SK-MEL-5 (cell line): ENCODE data around the gene ONECUT3. TPM values are rescaled to one million over a fixed set of nuclear protein-coding genes. Genes with fewer than 3 reads are reported as not detected.

Source experiments
- DNase-seq: peaks from one replicate; pipeline ENCODE4 v3.0.0-alpha.2; 2016; ENCODE audit warnings: low read depth, low spot score
- in situ Hi-C: cut with HindIII; loops from 2 replicates; pipeline ENCODE4 v1.10.0; 2016; ENCODE audit warnings: low sequenced_read_pairs, high pct_unique_total_duplicates, low pct_unique_long_range_greater_than_20kb
- total RNA-seq: library from RNA; depleted of rRNA; stranded (reverse); fragments of >200 nt; shearing (Covaris generic); gene quantifications from 2 replicates; pipeline ENCODE4 v1.2.3, GENCODE V29; 2014

ONECUT3 gene
- total RNA-seq, 1 experiment from 2014 or later: not detected

DNA sequence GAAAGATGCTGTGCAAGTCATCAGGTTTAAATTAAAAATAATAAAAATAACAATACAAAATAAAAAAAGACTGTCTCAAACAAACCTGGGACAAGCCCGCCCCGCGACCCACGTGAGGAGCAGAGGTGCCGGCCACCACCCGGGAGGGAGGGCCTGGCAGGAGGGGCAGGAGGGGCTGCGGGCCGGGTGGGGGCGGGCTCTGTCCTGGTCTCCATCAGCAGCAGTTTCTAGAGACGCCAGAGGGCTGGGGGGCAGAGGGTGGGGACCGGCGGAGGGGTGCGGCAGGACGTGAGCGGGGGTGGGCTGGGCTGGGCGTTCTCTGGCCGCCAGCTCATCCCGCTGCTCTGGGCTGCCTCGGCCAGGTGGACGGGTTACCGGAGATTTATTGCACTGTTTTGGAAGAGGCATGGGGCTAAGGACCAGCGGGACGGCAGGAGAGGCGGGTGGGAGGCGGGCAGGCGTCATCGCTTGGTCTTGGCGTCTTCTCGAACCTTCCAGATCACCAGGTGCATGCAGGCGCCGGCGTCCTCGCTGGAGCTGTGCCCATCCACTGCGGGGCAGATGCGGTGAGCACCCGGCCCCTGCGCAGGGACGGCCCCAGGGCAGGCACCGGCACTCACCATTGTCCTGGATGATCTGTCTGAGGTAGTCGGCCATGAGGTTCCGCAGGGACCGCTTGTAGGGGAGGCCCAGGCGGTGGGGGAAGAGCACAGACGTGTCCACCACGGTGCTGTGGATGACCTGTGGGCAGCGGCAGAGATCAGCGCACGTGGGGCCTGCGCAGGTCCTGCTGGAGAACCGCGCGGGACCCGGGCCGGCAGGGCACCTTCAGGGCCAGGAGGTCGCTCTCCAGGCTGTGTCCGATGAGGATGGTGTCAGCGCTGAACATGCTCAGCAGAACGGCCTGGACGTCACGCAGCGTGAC lies 62.6 kb downstream of the ONECUT3 start:
- in situ Hi-C loops: no loop called here
- no peak for DNase-seq

DNA sequence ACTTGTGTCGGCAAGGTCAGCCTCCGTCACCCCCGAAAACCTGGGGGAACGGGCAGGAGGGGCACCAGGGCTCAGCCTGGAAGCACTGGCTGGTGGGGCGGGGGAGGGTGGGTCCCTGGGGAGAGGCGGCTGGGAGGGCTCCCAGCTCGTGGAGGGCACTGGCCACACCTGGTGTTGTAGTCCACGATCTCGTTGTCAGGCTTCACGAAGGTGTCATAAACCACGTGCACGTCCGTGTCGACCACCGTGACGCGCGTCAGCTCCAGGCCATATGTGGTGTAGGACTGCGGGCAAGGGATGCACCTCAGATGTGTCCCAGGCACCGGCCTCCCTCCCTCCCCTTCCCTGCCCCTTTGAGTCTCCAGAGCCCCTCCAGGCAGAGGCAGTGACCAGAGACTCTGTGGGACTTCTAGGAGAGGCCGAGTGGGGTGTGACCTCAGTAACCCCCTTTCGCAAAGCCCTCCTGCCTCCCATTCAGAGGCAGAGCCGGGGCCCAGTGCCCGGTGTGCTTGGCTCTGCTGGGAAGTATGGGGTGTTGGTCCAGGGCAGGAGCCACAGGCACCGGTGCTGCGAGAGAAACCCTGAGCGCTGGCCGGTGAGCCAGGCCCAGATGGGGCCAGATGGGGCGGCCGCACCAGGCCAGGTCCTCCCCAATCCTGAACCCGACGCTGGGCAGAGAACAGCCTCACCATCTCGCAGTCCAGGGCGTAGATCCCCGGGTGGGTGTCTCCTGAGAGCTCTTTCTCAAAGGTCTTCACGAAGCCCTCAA lies 63.4 kb downstream of the ONECUT3 start:
- DNase-seq: no peak
- in situ Hi-C loops: no loop called here

DNA sequence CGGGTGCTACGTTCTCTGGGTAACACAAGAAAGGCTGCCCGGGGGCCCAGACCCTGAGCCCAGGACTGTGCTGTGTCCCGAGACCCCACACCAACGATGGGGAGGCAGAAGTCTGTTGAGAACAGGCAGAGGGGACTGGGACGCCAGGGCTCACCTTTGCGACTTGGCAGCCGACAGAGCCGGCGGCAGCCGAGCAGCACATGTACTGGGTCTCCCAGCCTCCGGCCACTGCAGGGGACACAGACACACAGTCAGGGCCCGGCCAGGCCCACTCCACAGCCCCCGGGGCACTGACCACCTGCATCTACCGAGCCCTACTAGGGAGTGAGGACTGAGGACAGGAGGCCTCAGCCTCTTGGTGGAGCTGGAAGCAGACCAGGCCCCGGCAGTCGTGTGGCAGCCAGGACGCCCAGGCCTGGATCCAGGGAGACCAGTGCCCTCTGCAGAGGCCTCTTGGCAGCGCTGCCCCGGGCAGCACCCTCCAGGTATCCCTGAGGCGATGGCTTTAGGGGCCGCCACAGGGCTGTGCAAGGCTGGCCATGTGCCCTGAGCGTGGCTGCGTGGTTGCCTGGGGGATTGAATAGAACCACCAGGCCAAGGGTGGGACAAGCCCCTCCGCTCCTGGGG lies 64.4 kb downstream of the ONECUT3 start:
- in situ Hi-C loops: no loop called here
- no peak for DNase-seq

DNA sequence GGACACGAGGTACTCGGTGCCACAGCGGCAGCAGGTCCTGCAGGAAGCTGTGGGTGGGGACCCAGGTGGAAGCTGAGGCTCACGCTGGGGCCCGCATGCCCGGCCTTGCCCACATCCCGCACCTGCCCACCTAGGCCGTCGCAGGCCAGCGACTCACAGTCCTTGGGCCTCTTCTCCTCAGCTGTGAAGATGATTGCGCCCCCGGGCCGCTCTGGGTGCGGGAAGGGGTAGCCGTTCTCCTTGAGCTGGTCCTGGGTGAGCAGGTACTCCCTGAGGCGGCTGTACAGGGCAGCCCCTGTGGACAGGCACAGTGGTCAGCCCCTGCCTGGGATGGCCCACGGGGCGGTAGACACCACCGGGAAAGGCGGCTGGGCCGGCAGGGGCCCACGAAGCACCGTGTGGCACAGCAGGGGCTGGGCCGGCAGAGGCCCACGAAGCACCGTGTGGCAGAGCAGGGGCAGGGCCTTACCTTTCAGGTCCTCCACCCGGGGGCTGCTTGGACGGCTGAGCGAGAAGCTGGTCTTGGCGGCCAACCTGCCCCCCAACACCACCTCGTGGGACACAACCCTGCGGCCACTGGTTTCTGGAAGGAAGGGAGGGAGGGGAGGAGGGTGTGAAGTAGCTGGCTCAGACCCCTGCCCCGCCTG lies 65.4 kb downstream of the ONECUT3 start:
- in situ Hi-C loops: no loop called here
- no peak for DNase-seq

DNA sequence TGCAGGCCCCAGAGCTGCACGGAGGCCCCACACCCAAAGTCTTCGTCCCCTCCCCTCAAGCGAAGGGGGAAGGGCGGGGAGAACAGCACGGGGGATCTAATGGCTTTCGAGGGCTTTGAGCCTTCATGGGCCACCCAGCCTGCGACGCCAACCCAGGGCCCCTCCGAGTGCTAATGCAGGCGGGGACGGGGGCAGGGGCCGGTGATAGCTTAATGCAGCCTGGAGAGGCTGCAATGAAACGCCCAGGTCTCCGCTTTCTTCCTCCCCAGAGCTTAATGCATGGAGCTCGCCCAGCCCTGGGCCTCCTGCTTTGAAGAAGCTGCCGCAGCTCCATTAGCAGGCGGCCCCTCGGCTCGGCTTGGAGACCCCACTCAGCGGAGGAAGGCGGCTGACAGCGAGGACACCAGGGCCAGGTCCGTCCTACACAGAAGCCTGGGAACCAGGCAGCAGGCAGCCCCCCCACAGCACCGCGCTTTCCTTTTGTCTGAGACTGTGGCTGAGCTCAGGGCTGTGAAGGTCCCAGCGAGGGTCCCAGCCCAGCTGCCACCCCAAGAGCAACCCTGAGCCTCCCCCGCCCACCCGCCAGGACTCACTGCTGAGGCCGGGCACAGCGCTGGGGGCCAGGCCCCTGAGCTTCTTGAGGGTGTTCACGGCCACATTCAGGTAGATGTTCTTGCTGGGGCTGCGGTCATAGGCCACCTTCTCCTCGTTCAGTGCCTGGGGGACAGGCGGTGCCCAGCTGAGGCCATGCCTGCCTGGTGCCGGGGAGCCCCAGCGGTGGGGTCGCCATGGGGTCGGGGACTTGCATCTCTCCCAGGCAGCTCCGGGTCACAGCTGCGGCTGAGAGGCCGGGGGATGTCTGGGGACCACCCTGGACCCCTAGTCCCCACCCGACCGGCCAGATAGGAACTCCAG lies 66.3 kb downstream of the ONECUT3 start:
- in situ Hi-C loops: no loop called here
- no peak for DNase-seq

DNA sequence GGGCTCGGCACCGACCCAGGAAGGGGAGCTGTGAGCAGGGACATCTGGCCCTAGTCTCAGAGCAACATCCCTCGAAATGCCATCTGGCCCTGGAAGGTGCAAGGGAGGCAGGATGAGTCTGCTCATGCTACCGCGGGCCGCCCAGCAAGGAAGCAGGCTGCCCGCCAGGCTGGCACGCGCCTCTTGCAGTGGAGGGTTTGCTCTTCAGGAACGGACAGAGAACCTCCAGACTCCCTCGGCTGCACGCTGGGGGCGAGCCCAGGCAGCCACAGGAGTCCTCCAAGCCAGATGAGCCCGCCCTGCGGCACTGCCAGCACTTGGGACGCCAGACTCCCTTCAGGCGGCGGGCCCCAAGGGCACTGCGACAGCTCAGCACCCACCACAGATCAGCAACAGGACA lies 68.9 kb downstream of the ONECUT3 start:
- no peak for DNase-seq
- in situ Hi-C loops: no loop called here

DNA sequence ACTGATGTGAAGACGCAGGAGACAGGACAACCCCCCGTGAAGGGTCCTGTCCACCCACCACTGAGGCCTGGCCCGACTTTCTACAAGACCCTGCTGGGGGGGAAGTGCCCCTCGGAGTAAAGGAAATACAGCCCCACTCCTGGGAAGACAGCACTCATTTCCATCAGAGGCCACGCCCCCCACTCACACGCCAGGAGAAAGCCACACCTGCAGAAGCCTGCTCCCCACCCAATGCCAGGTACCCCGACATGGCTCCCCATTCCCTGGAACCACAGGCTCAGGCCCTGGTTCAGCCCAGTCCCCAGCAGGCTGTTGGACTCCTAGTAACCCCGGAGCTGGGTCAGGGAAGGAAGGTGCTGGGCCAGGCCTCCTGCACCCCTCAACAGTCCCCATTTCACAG lies 69.7 kb downstream of the ONECUT3 start:
- in situ Hi-C loops: no loop called here
- DNase-seq: no peak

DNA sequence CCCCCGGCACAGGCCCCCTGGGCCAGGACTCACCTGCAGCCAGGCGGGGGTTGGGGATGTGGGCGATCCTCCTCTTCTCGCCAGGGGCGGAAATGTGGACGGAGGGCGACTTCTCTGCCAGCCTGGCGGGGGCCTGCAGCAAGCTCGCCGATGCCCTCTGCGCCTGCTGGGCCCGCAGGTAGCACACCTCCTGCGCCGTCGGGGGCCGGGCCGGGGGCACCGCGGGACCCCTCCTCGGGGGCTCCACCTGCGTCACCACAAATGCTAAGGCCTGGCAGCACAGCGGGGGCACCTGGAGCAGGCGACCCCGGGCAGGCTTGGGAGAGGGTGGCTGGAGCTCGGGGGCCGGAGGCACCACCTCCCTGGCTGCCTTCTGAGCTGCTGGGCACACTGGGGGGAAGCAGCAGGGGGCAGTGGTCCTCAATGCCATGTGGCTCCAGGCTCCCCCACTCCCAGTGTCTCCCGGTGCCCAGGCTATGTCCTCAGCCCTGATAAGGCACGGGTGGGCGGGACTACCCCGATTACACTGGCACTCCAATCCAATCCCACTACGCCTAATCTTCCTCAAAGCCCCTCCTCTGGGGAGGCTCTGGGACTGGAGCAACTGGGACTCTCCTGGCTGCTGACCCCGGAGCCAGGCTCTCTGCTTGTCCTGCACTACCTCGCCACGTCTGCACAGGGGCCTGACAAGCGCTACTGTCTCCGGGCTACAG lies 70.4 kb downstream of the ONECUT3 start:
- DNase-seq: no peak
- in situ Hi-C loops: no loop called here

DNA sequence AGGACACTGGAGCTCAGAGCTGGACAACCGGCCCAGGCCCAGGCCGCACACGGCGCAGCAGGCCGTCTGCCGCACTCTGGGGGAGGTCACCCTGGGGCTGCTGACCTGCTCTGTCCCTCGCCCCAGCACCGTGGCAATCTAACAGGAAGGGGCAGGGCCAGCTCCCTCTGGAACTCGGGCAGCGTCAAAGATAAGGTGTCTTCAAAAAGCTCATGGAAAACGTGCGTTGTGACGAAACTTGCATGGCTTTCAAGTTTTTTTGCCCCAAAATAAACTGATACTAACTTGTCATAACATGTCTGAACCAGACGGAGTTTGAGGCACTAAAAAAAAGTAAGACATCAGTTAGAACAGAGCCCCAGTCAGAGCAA lies 70.9 kb downstream of the ONECUT3 start:
- DNase-seq: no peak
- in situ Hi-C loops: no loop called here

DNA sequence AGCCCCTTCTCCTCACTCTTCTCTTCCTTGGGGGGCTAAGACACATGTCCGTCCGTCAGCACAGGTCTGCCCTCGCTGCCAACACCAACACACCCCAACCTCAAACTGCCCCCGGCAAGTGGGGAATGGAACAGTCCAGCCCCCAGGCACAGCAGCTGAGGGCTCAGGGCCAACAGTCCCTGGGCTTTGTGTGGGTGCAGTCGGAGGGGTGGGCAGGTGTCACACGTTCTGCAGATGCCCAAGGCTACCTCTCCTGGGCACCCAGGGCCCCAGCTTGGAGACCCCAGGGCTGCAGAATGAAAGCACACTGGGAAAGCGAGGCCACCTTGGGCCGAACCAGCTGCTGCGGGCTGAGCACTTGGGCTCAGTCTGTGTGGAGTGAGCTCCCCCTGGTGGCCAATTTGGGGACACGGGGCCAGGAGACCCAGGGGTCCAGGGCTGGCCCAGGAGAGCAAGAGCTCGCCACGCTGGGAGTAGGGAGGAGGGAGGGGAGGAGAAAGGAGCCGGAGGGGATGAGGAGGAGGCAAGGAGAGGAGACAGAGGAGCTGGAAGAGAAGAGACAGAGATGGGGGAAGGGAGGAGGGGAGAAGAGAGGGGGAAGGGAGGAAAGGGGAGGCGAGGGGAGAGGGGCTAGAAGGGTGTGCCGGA lies 72.7 kb downstream of the ONECUT3 start:
- in situ Hi-C loops: no loop called here
- DNase-seq: peak; percentile 55

DNA sequence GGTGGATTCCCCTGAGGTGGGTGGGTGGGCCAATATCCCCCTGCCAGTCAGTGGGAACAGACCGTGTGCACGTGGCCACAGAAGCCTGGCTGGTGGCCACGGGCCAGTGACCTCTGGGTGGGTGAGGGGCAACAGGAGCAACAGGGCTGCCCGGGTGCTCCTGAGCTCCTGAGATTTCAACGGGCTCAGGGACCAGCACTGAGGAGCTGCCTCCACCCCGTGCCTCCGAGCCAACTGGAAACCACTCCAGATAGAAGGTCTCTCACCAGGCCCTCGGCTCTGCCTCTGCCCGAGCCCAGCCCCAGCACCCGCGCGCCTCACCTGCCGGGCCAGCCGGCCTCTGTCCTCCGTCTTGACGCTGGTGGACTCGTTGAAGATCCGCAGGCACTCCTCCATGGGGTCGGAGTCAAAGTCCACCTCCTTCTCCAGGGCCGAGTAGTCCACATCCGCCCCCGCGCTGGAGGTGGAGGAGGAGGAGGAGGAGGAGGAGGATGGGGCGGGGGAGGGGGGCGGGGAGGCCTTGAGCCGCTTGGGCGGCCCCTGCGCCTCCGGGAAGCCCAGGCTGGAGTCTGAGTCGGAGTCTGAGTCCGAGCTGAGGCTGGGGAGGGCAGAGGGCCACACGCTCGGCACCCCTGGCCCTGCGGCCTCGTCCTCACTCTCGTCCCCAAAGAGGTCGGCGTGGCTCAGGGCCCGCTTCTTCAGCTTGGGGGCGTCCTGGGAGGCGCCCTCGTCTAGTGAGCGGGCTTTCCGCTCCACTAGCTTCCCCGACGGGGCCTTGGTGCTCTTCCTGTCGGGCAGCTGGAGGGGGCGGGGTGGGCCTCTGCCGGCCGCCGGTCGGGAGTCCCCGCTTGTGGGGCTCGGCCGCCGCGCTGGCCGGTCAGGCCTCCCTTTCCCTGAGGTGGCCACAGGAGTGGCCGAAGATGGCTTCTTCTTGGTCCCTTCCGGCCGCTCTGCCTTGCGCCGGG lies 73.5 kb downstream of the ONECUT3 start:
- in situ Hi-C loops: no loop called here
- DNase-seq: no peak

DNA sequence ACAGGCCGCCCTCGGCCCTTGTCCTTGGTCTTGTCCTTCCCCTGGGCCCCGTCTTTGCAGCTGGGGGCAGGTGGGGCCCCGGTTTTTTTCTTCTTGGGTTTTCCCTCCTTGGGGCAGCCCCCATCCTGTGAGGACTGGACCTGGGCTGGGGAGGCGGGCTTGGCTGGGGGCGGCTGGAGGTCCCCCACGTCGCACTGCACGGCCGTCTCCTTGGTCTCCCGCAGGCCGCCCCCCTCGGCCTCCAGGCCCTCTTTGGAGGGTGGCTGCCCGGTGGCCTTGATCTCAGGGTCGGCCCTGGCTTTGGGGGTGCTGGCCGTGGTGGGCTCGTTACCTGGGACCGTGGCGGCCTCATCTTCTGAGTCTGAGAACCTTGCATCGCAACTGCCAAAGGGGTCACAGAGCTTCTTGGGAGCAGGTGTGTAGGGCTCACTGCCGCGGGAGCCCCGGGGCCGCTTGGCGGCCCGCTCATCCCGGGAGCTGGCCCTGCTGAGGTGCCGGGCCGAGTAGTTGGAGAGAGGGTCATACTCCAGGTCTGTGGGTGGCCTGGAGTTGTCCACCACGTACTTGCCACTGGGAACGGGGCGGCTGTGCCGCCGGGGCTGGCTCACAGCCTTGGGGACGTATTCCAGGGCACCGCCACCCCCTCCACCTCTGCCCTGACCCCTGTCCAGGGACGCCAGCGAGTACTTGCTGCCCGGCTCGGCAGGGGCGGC lies 74.4 kb downstream of the ONECUT3 start:
- in situ Hi-C loops: no loop called here
- no peak for DNase-seq

DNA sequence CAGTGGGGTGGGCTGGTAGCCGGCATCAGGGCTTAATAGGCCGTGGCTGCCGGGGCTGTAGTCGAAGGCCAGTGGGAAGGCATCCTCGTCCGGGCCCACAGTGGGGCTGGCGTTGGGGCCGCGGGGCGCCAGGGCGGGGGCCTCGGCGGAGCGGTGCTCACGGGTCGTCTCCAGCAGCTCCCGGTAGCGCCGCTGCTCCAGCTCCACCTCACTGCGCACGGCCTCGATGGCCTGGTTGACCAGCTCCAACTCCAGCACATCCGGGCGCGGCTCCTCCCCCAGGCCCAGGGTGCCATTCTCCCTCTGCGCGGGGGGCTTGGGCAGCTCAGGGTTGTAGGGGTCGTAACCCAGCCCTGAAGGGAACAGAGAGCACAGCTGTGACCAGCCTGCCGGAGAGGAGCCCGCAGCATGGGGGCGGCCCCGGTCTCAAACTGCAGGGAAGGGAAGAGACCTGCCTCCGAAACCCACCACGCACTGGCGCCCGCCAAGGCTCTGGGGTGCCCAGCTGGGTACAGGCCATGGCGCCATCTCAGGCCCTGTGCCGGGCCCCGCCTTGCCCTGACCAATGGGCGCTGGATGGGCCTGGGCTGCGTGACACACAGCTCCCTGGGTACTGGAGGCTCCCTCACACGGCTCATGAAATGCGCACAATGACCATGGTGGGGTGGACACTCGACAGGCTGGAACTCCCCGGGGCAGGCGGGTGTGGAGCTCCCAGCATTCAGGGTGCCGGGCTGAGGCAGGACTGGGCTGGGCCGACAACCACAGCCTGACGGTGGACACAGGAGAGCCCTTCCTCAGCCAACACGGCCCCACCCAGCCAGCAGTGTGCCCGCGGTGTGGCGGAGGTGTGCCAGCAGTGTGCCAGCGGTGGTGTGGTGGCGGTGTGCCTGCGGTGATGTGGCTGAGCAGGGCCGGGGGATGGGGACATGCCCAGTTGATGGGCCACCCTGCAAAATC lies 75.3 kb downstream of the ONECUT3 start:
- in situ Hi-C loops: no loop called here

More for the DNA sequence above, 75.3 kb downstream of the ONECUT3 start:
- no peak for DNase-seq
